Measurements from ENCODE around the gene PFKFB4. TPM values are rescaled to one million over a fixed set of nuclear protein-coding genes. Genes with fewer than 3 reads are reported as not detected.
A peak's percentile ranks its signal among the peaks of the same experiment; 100 is the strongest.
"Not testable (repeated sequence)": the region's sequence is repeated elsewhere in the genome, so short reads cannot be mapped to it uniquely, and the experiment has no call there.

The PFKFB4 gene
- total RNA-seq, 2 donors from 2014 or later: 8.5 to 18.0 TPM

GRCh38 chr3:48504051-48504946 lies 52.3 kb downstream of the PFKFB4 start, which contains the start of gene SHISA5:
TSS of gene SHISA5 (minus strand) at chr3:48504174. CDS start at chr3:48504094, 80 bp downstream.
- ATAC-seq (replicated peaks in 1 of 2): peak; percentile 70 to 80
- Mint-ChIP-seq H3K27me3 (ENCODE audit: low read depth) (no peaks in the 10 kb centered on the region), H3K4me1 (ENCODE audit: low read depth) (peaks cover 55% of the 10 kb centered on the region), H3K27ac (peak within 1 kb of the TSS; percentile 90), H3K36me3 (ENCODE audit: insufficient read depth in 2 of 2) (no peaks in the 10 kb centered on the region), H3K9me3 (no peaks in the 10 kb centered on the region), H3K4me3 (peak within 1 kb of the TSS; percentile 85 to 86)
- peak; percentile 73 to 80 for DNase-seq

- Mint-ChIP-seq H3K4me3 (peak overlapping the region; percentile 85 to 86), H3K27ac (peak overlapping the region; percentile 90), H3K36me3 (ENCODE audit: insufficient read depth in 2 of 2) (peaks cover 0 to under 1% of the 10 kb centered on the region in 2 donors), H3K9me3 (peaks cover 0 to under 1% of the 10 kb centered on the region in 2 donors), H3K4me1 (ENCODE audit: low read depth) (peaks cover 55% of the 10 kb centered on the region), H3K27me3 (ENCODE audit: low read depth) (no peaks in the 10 kb centered on the region)
- ATAC-seq (replicated peaks in 1 of 2) (no peak), DNase-seq (no peak)
Measured at GRCh38 chr3:48503401-48504050, 53.1 kb downstream of the PFKFB4 start.

GRCh38 chr3:48502728-48503168 lies 53.9 kb downstream of the PFKFB4 start:
- no peak for DNase-seq
- peaks cover 3 to 7% of the 10 kb centered on the region in 2 donors for H3K36me3 Mint-ChIP-seq (ENCODE audit: insufficient read depth in 2 of 2)
- peaks cover 0 to 2% of the 10 kb centered on the region in 2 donors for H3K9me3 Mint-ChIP-seq
- no peak overlapping the region for H3K27ac Mint-ChIP-seq
- peak overlapping the region; percentile 85 to 86 for H3K4me3 Mint-ChIP-seq
- H3K4me1 Mint-ChIP-seq (ENCODE audit: low read depth): peaks cover 50% of the 10 kb centered on the region
- no peaks in the 10 kb centered on the region for H3K27me3 Mint-ChIP-seq (ENCODE audit: low read depth)
- no peak for ATAC-seq (replicated peaks in 1 of 2)

- DNase-seq: no peak
- peaks cover 44% of the 10 kb centered on the region for H3K4me1 Mint-ChIP-seq (ENCODE audit: low read depth)
- peak overlapping the region; percentile 85 to 86 for H3K4me3 Mint-ChIP-seq
- H3K9me3 Mint-ChIP-seq: peaks cover 0 to 2% of the 10 kb centered on the region in 2 donors
- no peak for ATAC-seq (replicated peaks in 1 of 2)
- no peaks in the 10 kb centered on the region for H3K27me3 Mint-ChIP-seq (ENCODE audit: low read depth)
- peaks cover 3 to 9% of the 10 kb centered on the region in 2 donors for H3K36me3 Mint-ChIP-seq (ENCODE audit: insufficient read depth in 2 of 2)
- no peak overlapping the region for H3K27ac Mint-ChIP-seq
Measured at GRCh38 chr3:48502121-48502520, 54.5 kb downstream of the PFKFB4 start.

GRCh38 chr3:48501196-48501595 lies 55.4 kb downstream of the PFKFB4 start:
- no peak overlapping the region for H3K27ac Mint-ChIP-seq
- no peak overlapping the region for H3K4me3 Mint-ChIP-seq
- H3K4me1 Mint-ChIP-seq (ENCODE audit: low read depth): peaks cover 34% of the 10 kb centered on the region
- H3K36me3 Mint-ChIP-seq (ENCODE audit: insufficient read depth in 2 of 2): peaks cover 3 to 9% of the 10 kb centered on the region in 2 donors
- DNase-seq (no peak), ATAC-seq (replicated peaks in 1 of 2) (no peak)
- peaks cover 0 to 2% of the 10 kb centered on the region in 2 donors for H3K9me3 Mint-ChIP-seq
- H3K27me3 Mint-ChIP-seq (ENCODE audit: low read depth): no peaks in the 10 kb centered on the region

- H3K9me3 Mint-ChIP-seq: peaks cover 0 to 2% of the 10 kb centered on the region in 2 donors
- peaks cover 3 to 9% of the 10 kb centered on the region in 2 donors for H3K36me3 Mint-ChIP-seq (ENCODE audit: insufficient read depth in 2 of 2)
- ATAC-seq (replicated peaks in 1 of 2) (no peak), DNase-seq (no peak)
- peaks cover 31% of the 10 kb centered on the region for H3K4me1 Mint-ChIP-seq (ENCODE audit: low read depth)
- H3K4me3 Mint-ChIP-seq: no peak overlapping the region
- H3K27ac Mint-ChIP-seq: no peak overlapping the region
- no peaks in the 10 kb centered on the region for H3K27me3 Mint-ChIP-seq (ENCODE audit: low read depth)
Measured at GRCh38 chr3:48500656-48501055, 55.9 kb downstream of the PFKFB4 start.

GRCh38 chr3:48493203-48493501 lies 63.5 kb downstream of the PFKFB4 start:
- Mint-ChIP-seq H3K36me3 (ENCODE audit: insufficient read depth in 2 of 2) (peaks cover 2 to 5% of the 10 kb centered on the region in 2 donors), H3K9me3 (no peaks in the 10 kb centered on the region), H3K27me3 (ENCODE audit: low read depth) (no peaks in the 10 kb centered on the region), H3K4me1 (ENCODE audit: low read depth) (no peaks in the 10 kb centered on the region), H3K27ac (no peak overlapping the region), H3K4me3 (no peak overlapping the region)
- DNase-seq (no peak), ATAC-seq (replicated peaks in 1 of 2) (no peak)

- Mint-ChIP-seq H3K9me3 (no peaks in the 10 kb centered on the region), H3K4me3 (no peak overlapping the region), H3K27me3 (ENCODE audit: low read depth) (no peaks in the 10 kb centered on the region), H3K4me1 (ENCODE audit: low read depth) (no peaks in the 10 kb centered on the region), H3K36me3 (ENCODE audit: insufficient read depth in 2 of 2) (peaks cover 0 to 1% of the 10 kb centered on the region in 2 donors), H3K27ac (no peak overlapping the region)
- DNase-seq: no peak
- ATAC-seq (replicated peaks in 1 of 2): no peak
Measured at GRCh38 chr3:48492461-48493202, 64.0 kb downstream of the PFKFB4 start.

- Mint-ChIP-seq H3K4me3 (no peak overlapping the region), H3K27me3 (ENCODE audit: low read depth) (no peaks in the 10 kb centered on the region), H3K36me3 (ENCODE audit: insufficient read depth in 2 of 2) (no peaks in the 10 kb centered on the region), H3K4me1 (ENCODE audit: low read depth) (no peaks in the 10 kb centered on the region), H3K27ac (no peak overlapping the region), H3K9me3 (no peaks in the 10 kb centered on the region)
- DNase-seq (no peak), ATAC-seq (replicated peaks in 1 of 2) (no peak)
Measured at GRCh38 chr3:48486952-48487351, 69.7 kb downstream of the PFKFB4 start.

- not testable (repeated sequence) for H3K27me3 Mint-ChIP-seq (ENCODE audit: low read depth); H3K9me3 Mint-ChIP-seq; ATAC-seq (replicated peaks in 1 of 2); H3K27ac Mint-ChIP-seq; DNase-seq; H3K4me3 Mint-ChIP-seq; H3K36me3 Mint-ChIP-seq (ENCODE audit: insufficient read depth in 2 of 2)
- peaks cover 29% of the 10 kb centered on the region for H3K4me1 Mint-ChIP-seq (ENCODE audit: low read depth)
Measured at GRCh38 chr3:48482822-48483221, 73.8 kb downstream of the PFKFB4 start.

GRCh38 chr3:48480891-48481290 lies 75.7 kb downstream of the PFKFB4 start:
- not testable (repeated sequence) for H3K36me3 Mint-ChIP-seq (ENCODE audit: insufficient read depth in 2 of 2); H3K27ac Mint-ChIP-seq; H3K4me3 Mint-ChIP-seq; DNase-seq; H3K27me3 Mint-ChIP-seq (ENCODE audit: low read depth); ATAC-seq (replicated peaks in 1 of 2); H3K9me3 Mint-ChIP-seq
- peaks cover 39% of the 10 kb centered on the region for H3K4me1 Mint-ChIP-seq (ENCODE audit: low read depth)

- peaks cover 44% of the 10 kb centered on the region for H3K4me1 Mint-ChIP-seq (ENCODE audit: low read depth)
- H3K9me3 Mint-ChIP-seq: no peaks in the 10 kb centered on the region
- DNase-seq (peak; percentile 53 to 61), ATAC-seq (replicated peaks in 1 of 2) (peak; percentile 74 to 81)
- peak overlapping the region; percentile 64 to 74 for H3K4me3 Mint-ChIP-seq
- no peaks in the 10 kb centered on the region for H3K27me3 Mint-ChIP-seq (ENCODE audit: low read depth)
- H3K36me3 Mint-ChIP-seq (ENCODE audit: insufficient read depth in 2 of 2): no peaks in the 10 kb centered on the region
- H3K27ac Mint-ChIP-seq: peak overlapping the region; percentile 48
Measured at GRCh38 chr3:48478626-48479555, 77.7 kb downstream of the PFKFB4 start.

Measured in activated T-cell treated with anti-CD3 and anti-CD28 coated beads, Interleukin-2, amount 50 U/mL, for 72 hours (primary cell).